ENCODE results near the gene ADAM29.
"Not testable (repeated sequence)": the region's sequence is repeated elsewhere in the genome, so short reads cannot be mapped to it uniquely, and the experiment has no call there.

Gene ADAM29

GRCh38 chr4:174972911-174973310, 54.8 kb downstream of the ADAM29 start:
- no peak for DNase-seq

- DNase-seq: no peak
Measured at GRCh38 chr4:174973336-174973735, 55.2 kb downstream of the ADAM29 start.

GRCh38 chr4:174983128-174983750, 65.1 kb downstream of the ADAM29 start:
- DNase-seq: no peak

- not testable (repeated sequence) for DNase-seq
Measured at GRCh38 chr4:174983870-174984269, 65.7 kb downstream of the ADAM29 start.

GRCh38 chr4:174989791-174990190, 71.6 kb downstream of the ADAM29 start:
- DNase-seq: no peak

GRCh38 chr4:174993916-174994315, 75.8 kb downstream of the ADAM29 start:
- DNase-seq: no peak

GRCh38 chr4:174996079-174996478, 77.9 kb downstream of the ADAM29 start:
- DNase-seq: no peak

- no peak for DNase-seq
Measured at GRCh38 chr4:174999407-174999806, 81.2 kb downstream of the ADAM29 start.

GRCh38 chr4:175017751-175018150, 99.6 kb downstream of the ADAM29 start:
- DNase-seq: no peak

GRCh38 chr4:175019447-175019846, 101.3 kb downstream of the ADAM29 start:
- DNase-seq: not testable (repeated sequence)
